NCI-H2227 treated with DMSO at 0.1 percent for 48 hours (cell line): ENCODE measurements around the gene INKA1.

Experiments
- DNase-seq: peaks from one replicate; lab custom pipeline; 2025; lab: John Stamatoyannopoulos, UW

Gene INKA1

DNA sequence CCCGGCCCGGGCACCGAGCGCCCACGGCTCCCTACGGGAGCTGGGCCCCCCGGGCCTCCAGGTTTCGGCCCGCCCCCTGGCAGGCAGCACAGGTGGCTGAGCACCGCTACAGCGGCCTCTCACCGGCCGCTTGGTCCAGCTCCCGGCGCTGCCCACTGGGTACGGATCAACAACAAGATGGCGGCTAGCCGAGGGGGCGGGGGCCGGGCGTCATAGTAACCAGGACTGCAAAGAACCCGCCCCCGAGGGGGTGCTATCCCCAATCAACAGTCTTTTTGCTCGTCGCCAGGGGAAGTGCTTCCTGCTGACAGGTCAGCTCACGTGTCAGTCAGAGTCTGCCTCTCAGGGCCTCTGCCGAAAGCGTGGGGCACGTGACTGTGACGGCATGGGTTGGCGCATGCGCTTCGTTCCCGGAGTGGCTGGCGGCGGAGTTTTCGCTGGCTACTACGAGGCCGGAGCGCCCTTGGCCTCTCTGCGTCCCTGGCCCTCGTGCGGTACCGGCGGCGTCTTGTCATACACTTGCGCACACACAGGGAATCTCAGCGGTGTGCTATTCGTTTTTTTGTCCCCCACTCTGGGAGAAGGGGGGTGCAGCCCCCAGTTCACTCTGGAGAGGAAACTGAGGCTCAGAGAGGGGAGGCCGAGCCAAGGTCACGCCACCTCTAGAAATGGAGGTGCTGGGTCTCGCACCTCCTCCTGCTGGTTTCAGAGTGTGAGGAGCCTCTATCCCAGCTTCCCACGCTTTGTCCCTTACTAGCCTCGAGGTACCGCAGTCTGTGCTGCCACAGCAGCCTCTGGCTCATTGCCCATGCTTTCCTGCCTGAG, 16.5 kb upstream of the INKA1 start, which contains the start of gene IP6K1:
Gene IP6K1 (minus strand): TSS at position 186 of the 825 bp plus-strand sequence. CDS start 38,502 bp downstream, outside the sequence.
- peak; percentile 96 for DNase-seq

GRCh38 chr3:49787182-49787464, 15.9 kb upstream of the INKA1 start:
- no peak for DNase-seq

GRCh38 chr3:49787536-49787935, 15.5 kb upstream of the INKA1 start:
- no peak for DNase-seq

DNA sequence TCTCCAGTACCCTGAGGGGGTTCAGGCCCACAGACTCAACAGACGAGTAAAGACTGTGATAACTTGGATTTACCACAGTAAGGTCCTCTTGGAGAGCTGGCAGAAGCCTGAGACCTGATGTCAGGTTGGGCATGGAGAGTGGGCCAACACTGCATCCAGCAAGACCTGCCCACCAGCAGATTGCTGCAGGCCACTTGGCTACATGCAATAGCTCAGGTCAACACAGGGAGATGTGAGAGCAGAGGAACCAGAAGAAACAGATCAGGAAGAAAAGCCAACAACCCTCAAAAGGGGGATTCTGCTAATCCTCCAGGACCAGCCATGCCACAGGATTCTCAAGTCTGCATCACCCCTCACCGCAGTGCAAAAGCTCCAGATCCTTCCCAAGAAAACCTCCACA, 15.0 kb upstream of the INKA1 start:
- no peak for DNase-seq

GRCh38 chr3:49790626-49791411, 12.2 kb upstream of the INKA1 start:
- DNase-seq: no peak

- no peak for DNase-seq
These were observed 11.5 kb upstream of the INKA1 start for GRCh38 chr3:49791571-49791970.

DNA sequence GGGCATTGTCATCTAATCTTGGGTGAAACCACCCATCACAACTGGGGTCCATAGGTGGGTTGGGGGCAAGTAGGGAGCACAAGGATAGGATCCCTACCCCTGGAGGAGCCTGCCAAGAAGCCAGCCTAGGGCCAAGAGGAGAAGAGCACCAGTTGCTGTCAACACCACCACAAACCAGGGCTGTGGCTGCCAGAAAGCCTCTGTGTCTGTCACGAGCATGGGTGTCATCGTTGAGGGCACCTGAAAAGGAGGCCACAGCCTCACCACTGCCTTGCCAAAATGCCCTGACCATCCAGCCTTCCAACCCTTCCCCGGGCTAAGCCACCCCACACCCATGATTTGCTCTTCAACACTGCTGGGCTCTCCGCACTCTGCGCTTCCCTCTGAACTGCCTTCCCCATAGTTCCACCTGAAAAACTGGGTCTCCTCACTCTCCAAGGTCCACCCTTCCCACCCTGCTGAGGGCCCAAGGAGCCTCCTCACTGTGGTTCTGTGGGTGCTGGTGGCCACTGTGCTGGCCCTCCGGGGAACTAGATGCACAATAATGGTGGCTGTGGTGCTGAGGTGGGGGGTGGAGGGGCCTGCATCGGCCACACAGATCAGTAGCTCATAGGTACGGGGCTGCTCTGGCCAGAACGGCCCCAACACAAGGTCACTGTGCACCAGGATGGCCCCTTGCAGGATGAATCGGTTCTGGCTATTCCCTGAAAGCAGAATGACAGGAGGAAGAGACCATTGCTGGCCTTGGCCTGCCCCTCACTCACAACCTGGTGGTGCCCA, 10.5 kb upstream of the INKA1 start:
- no peak for DNase-seq

DNA sequence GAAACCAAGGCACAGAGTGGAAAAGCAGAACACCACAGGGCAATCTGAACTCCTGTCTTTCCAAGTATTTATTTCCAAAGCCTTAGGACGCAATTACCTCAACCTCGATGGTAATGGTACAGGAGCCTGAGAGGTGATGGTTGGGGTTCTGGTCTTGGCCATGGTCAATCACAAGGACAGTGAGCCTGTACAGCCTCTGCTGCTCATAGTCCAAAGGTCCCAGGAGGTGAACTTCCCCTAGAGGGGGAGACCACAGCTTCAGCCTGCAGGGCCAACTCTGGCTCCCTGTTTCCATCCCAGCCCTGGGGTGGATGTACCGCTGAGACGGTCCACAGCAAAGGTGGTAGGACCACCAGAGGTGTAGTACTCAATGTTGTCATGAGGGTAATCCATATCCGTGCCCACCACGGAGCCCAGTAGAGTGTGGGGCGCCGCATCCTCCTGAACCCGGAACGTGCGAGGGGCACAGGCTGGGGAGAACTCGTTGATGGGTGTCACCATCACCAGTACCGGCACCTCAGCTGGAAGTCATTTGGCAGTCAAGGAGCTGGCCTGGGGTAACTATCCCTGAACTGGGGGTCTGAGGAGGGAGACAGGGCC, 9.5 kb upstream of the INKA1 start:
- DNase-seq: no peak

GRCh38 chr3:49794431-49794830, 8.6 kb upstream of the INKA1 start:
- DNase-seq: no peak

DNA sequence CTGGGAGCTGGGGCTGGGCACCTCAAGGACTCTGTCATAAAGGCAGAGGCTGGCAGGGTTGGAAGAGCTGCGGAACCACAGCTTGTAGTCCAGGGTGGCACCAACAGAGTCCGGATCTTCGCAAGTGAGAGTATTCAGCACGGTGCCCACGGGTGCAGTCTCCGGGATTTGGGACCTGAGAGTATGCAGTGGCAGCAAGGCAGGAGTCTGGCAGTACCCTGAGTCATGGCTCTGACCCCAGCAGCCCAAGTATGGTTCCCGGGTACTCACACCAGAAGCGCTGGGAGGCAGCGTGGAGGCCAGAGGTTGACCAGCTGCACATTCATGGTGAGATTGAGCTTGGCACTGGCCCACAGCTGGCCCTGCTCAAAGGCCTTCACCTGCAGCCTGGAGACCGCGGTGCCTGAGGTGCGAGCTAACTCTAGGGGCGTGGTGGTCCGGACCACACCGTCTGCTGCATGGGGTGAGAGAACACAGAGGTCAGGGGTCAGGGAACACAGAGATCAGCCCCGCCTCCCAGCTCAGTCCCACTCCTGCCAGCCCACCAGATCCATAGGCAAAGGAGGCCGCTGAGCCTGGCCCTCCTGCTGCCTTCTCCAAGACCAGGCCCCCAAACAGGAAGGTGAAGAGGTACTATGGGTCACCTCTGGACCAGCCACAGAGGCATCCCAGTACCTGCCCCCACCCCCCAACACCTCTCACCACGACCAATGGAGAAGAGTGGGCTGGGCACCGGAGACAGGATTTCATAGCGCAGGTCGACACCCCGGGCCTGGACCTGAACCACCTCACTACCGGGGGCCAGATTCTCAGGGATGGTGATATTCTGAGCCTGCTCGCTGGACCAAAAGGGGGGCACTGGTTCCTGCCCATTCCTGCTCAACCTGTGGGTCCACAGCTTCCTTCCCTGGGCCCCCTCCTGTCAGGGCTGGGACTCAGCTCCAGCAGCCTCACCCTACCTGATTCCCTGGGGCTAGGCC, 7.8 kb upstream of the INKA1 start:
- DNase-seq: no peak

DNA sequence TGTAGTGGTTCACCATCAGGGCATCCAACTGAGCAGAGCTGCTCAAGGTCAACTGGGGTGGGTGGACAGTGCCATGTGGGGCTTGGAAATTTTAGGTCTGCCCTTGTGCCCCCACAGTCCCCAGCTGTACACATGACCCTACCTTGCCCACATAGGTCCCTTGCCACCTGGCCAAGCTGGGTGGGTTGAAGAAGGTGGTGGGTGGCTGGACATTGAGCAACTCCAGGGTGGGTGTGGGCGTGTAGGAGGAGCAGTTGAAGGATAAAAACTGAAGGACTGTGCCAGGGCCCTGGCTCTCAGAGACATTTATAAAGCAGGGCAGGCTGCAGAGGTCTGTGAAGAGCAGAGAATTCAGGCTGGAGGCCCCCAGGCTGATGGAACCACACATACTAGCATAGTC, 4.0 kb upstream of the INKA1 start:
- DNase-seq: no peak

- DNase-seq: no peak
These were observed 3.3 kb upstream of the INKA1 start, which contains the start of gene CDHR4 for GRCh38 chr3:49799761-49800160. TSS of gene CDHR4 (minus strand) at chr3:49799873. CDS start at chr3:49799812, 61 bp downstream.

DNA sequence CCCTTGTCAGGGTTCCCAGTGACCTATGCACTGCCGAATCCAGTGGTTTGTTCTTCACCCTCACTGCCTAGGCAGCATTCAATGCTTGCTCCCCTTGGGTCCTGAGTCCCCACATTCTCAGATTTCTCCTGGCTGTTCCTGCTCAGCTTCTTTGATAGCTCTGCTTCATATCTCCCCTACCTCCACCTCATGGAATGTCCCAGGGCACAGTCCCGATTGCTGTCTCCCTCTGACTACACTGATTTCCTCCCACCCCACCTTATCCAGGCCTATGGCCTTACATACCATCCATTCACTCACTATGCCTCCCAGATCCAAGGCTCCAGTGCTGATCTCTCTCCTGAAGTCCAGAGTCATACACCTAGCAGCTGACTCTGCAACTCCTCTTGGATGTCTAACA, 1.9 kb upstream of the INKA1 start:
- DNase-seq: no peak

DNA sequence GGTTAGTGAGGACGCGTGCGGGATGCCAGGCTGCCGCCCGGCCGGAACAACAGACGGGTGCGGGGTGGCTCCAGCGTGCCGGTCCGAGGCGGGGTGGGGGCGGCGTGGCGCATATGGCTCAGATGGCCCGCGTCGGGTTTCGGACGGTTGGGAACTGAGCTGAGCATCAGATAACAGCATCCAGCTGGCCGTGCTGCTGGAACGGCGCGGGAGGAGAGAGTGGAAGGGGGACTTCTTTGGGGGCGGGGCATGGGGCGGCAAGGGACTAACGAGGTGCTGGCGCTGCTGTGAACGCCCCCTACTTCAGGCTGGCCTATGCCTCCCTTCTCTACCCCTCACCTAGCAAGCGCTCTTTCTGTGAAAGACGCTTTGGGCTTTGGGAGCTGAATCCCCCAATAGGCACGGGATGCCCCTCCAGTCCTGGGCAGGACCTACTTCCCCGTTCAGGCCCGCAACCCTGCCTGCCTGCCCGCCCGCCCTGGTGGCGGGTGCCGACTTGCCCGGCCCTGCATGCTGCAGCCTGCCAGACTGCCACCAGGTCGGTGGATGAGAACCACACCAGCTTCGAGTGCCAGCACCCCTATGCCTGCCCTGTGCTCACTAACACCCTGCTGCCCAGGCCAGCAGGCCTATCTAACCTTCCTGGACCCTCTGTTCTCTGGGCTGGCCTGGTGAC, 542 bp downstream of the INKA1 start:
- DNase-seq: peak; percentile 50

GRCh38 chr3:49804141-49805041, 1.3 kb downstream of the INKA1 start:
- no peak for DNase-seq

GRCh38 chr3:49805367-49805782, 2.3 kb downstream of the INKA1 start:
- no peak for DNase-seq

- DNase-seq: no peak
These were observed 3.0 kb downstream of the INKA1 start for GRCh38 chr3:49805897-49806701.

DNA sequence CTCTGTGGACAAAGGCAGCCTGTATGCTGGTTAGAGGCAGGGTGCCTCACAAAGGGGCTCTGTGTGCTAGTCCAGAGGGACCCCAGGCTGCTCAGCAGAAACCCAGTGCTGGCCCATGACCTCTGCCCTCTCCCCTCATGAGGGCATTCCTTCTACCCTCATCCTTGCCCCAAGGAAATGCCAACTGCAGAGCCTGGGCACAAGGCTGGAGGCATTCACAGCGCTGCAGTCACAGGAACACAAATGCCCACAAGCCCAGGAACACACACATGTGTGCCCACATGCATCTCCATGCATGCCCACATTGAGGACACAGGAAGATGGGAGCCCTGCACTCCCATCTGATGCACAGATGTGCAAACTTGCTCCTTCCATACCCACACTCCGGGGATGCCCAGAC, 3.8 kb downstream of the INKA1 start:
- DNase-seq: no peak
